Epithelial cell of alveolus of lung (primary cell): ENCODE measurements around the gene RHBDD1. TPM values are rescaled to one million over a fixed set of nuclear protein-coding genes. Genes with fewer than 3 reads are reported as not detected.

Source experiments
- total RNA-seq: library from RNA; depleted of rRNA; stranded (reverse); fragments of >200 nt; gene quantifications from 2 replicates; pipeline ENCODE4 v1.2.1, GENCODE V29; 2015

RHBDD1 gene, protein sequence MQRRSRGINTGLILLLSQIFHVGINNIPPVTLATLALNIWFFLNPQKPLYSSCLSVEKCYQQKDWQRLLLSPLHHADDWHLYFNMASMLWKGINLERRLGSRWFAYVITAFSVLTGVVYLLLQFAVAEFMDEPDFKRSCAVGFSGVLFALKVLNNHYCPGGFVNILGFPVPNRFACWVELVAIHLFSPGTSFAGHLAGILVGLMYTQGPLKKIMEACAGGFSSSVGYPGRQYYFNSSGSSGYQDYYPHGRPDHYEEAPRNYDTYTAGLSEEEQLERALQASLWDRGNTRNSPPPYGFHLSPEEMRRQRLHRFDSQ
- 12.0 and 17.7 TPM in 2 replicates for total RNA-seq

DNA sequence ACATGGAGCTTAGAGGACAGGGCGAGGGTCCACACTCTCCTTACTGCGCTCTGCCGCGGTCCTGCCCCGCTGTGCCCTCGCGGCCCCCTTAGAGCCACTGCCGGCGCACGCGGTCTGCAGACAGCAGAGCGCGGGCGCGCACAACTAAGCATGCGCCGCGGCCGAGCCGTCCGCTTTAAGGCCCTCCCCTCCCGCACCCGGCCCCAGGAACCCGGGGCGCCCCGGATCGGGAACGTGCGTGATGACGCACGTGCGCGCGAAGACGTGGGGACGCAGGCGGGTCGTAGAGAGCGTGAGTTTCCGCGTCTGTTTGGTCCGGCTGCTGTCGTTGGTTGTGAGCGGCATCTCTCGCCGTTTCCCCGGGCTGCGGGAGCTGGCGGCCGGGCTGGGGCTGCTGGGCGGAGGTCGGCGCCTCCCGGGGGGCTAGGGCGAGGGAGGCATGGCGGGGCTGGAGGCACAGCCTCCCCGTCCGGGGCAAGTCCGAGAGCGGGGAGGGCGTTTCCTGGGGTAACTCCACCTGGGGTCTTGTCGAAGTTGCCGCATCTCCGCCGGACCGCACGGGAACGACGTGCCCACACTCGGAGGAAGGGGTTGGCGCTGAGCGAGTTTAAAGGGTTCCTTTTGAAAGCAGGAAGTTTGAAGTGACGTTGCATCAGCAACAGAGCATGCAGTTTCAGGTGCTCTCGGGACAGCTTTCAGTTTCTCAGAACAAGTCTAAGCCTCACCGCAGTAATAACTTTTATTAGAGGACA is at the start of gene RHBDD1:
RHBDD1 (plus strand) TSS at position 259 of the 752 bp plus-strand sequence. CDS start 28,640 bp downstream, outside the sequence.

DNA sequence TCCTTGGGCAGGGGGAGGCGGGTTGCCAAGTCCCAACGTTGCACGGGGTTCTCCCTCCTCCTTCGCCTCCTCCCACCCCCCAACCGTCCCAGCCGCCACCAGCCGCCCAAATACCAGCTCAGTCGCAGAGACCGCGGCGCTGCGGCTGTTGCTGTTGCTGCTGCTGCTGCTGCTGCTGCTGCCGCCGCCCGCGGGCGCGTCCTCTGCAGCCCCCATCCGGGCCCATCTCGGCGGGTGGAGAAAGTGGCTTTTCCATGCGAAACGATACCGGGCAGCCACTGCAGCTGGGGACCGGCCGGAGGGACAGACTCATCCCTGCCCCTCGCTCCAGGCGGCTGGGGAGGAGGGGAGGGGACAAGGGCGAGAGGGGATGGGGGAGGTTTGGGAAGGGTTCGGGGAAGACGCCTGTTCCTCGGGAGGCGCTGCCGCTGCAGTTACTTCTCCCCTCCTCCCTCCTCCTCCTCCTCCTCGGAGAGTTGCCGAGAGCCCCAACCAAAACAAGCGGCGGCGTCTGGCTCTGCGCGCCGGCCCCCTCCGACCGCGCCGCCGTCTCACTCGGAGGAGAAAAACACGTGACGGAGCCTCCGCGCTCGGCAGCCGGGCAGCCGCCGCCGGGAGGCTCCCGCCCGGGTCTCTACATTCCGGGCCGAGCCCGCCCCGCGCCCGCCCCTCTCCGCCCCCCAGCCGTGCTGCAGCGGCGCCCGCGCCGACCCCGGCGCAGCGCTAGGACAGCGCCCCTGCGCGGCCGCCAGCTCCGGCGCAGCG is 36.5 kb upstream of the RHBDD1 start, which contains the start of gene IRS1:
IRS1 (minus strand) TSS at position 610 of the 765 bp plus-strand sequence. CDS start 1,082 bp downstream, outside the sequence.

Other genes with a start within 250 kb of the RHBDD1 start
- gene IRS1, start 36.2 kb upstream of the RHBDD1 start, total RNA-seq: 35.7 and 99.9 TPM in 2 replicates